ENCODE results near the gene ST7. TPM values are rescaled to one million over a fixed set of nuclear protein-coding genes. Genes with fewer than 3 reads are reported as not detected.

The ST7 gene
- total and polyA plus RNA-seq, 2 experiments from 2014 or later: 9.9 to 18.3 TPM

- H2AFZ ChIP-seq: no peak overlapping the region
- no peak overlapping the region for H3K27ac Mint-ChIP-seq
These were observed 217.8 kb downstream of the ST7 start for GRCh38 chr7:117171106-117171505.

GRCh38 chr7:117172283-117172682, 219.0 kb downstream of the ST7 start:
- H3K9me3 Mint-ChIP-seq: no peaks in the 10 kb centered on the region
- H3K36me3 ChIP-seq (ENCODE audit: insufficient read depth): no peaks in the 10 kb centered on the region
- H3K4me2 ChIP-seq: no peak overlapping the region
- no peak for ATAC-seq
- no peak overlapping the region for H3K4me3 Mint-ChIP-seq
- H3K36me3 Mint-ChIP-seq (ENCODE audit: low read depth): no peaks in the 10 kb centered on the region
- 0 out of 2 replicates have a peak, but pooled peaks cover 16% of the 10 kb centered on the region for H3K4me1 ChIP-seq (ENCODE audit: insufficient read depth)
- no peaks in the 10 kb centered on the region for H3K27me3 Mint-ChIP-seq (ENCODE audit: insufficient read depth, low read depth, poor library complexity)
- no peak overlapping the region for H3K27ac Mint-ChIP-seq
- H3K79me2 ChIP-seq (replicated peaks; ENCODE audit: insufficient read depth): no peaks in the 10 kb centered on the region
- H3F3A ChIP-seq (replicated peaks; ENCODE audit: low read depth): no peaks in the 10 kb centered on the region
- TF ChIP-seq ZNF331 (CRISPR knock-in tag; IDR thresholded peaks at IDR 0.05; ENCODE audit: low read depth) (no peak), JUNB (IDR thresholded peaks at IDR 0.05; ENCODE audit: unreplicated experiment) (no peak), ZNF114 (CRISPR knock-in tag; IDR thresholded peaks at IDR 0.05) (no peak)
- DNase-seq (ENCODE audit: low spot score): no peak
- H2AFZ ChIP-seq: no peak overlapping the region
- H3K4me3 ChIP-seq: no peak overlapping the region
- H4K20me1 ChIP-seq (replicated peaks; ENCODE audit: insufficient read depth): no peaks in the 10 kb centered on the region
- no peaks in the 10 kb centered on the region for H3K9me2 ChIP-seq (ENCODE audit: insufficient read depth)
- H3K27me3 ChIP-seq (ENCODE audit: insufficient read depth): no peaks in the 10 kb centered on the region
- H3K27ac ChIP-seq (ENCODE audit: low read depth): no peak overlapping the region
- H3K4me1 Mint-ChIP-seq: peaks cover 9% of the 10 kb centered on the region

More at GRCh38 chr7:117171106-117171505, 217.8 kb downstream of the ST7 start:
- Histone ChIP-seq H3K4me1 (ENCODE audit: insufficient read depth) (0 out of 2 replicates have a peak, but pooled peaks cover 19% of the 10 kb centered on the region), H3K4me3 (no peak overlapping the region), H3F3A (replicated peaks; ENCODE audit: low read depth) (no peaks in the 10 kb centered on the region), H3K27ac (ENCODE audit: low read depth) (no peak overlapping the region), H4K20me1 (replicated peaks; ENCODE audit: insufficient read depth) (no peaks in the 10 kb centered on the region), H3K9me2 (ENCODE audit: insufficient read depth) (no peaks in the 10 kb centered on the region), H3K27me3 (ENCODE audit: insufficient read depth) (no peaks in the 10 kb centered on the region), H3K36me3 (ENCODE audit: insufficient read depth) (no peaks in the 10 kb centered on the region), H3K79me2 (replicated peaks; ENCODE audit: insufficient read depth) (no peaks in the 10 kb centered on the region), H3K4me2 (no peak overlapping the region)
- Mint-ChIP-seq H3K4me3 (no peak overlapping the region), H3K9me3 (no peaks in the 10 kb centered on the region), H3K4me1 (peaks cover 14% of the 10 kb centered on the region), H3K27me3 (ENCODE audit: insufficient read depth, low read depth, poor library complexity) (no peaks in the 10 kb centered on the region), H3K36me3 (ENCODE audit: low read depth) (no peaks in the 10 kb centered on the region)
- peak; percentile 59 for DNase-seq (ENCODE audit: low spot score)
- TF ChIP-seq CTCF (conservative IDR thresholded peaks at IDR 0.05; ENCODE audit: low read depth in 2 of 2): peak; percentile 46 to 50
- no peak for TF ChIP-seq JUNB (IDR thresholded peaks at IDR 0.05; ENCODE audit: unreplicated experiment)
- no peak for TF ChIP-seq ZNF114 (CRISPR knock-in tag; IDR thresholded peaks at IDR 0.05)
- no peak for TF ChIP-seq ETS1 (IDR thresholded peaks at IDR 0.05)
- no peak for TF ChIP-seq POLR2AphosphoS5 (IDR thresholded peaks at IDR 0.05; ENCODE audit: low read depth)
- peak; percentile 97 for ATAC-seq

GRCh38 chr7:117173035-117173770, 219.9 kb downstream of the ST7 start:
- no peak overlapping the region for H3K4me3 Mint-ChIP-seq
- no peak for DNase-seq (ENCODE audit: low spot score)
- Histone ChIP-seq H3K79me2 (replicated peaks; ENCODE audit: insufficient read depth) (no peaks in the 10 kb centered on the region), H3K4me1 (ENCODE audit: insufficient read depth) (peaks cover 8% of the 10 kb centered on the region; the same call in 1 of the 2 replicates), H3F3A (replicated peaks; ENCODE audit: low read depth) (no peaks in the 10 kb centered on the region), H4K20me1 (replicated peaks; ENCODE audit: insufficient read depth) (no peaks in the 10 kb centered on the region), H2AFZ (no peak overlapping the region), H3K27ac (ENCODE audit: low read depth) (no peak overlapping the region), H3K36me3 (ENCODE audit: insufficient read depth) (no peaks in the 10 kb centered on the region), H3K9me2 (ENCODE audit: insufficient read depth) (no peaks in the 10 kb centered on the region), H3K4me3 (no peak overlapping the region), H3K4me2 (no peak overlapping the region), H3K27me3 (ENCODE audit: insufficient read depth) (no peaks in the 10 kb centered on the region)
- H3K27me3 Mint-ChIP-seq (ENCODE audit: insufficient read depth, low read depth, poor library complexity): no peaks in the 10 kb centered on the region
- TF ChIP-seq JUNB (IDR thresholded peaks at IDR 0.05; ENCODE audit: unreplicated experiment): no peak
- no peak for TF ChIP-seq STAT1 (IDR thresholded peaks at IDR 0.05; ENCODE audit: unreplicated experiment)
- TF ChIP-seq REST (IDR thresholded peaks at IDR 0.05; ENCODE audit: unreplicated experiment): no peak
- no peak for TF ChIP-seq POLR2AphosphoS5 (IDR thresholded peaks at IDR 0.05; ENCODE audit: low read depth)
- TF ChIP-seq CREB1 (CRISPR knock-in tag; IDR thresholded peaks at IDR 0.05; ENCODE audit: low read depth): no peak
- no peak for TF ChIP-seq EZH2 (IDR thresholded peaks at IDR 0.05; ENCODE audit: low read depth, unreplicated experiment)
- no peak for ATAC-seq
- H3K27ac Mint-ChIP-seq: no peak overlapping the region
- H3K9me3 Mint-ChIP-seq: no peaks in the 10 kb centered on the region
- peaks cover 4% of the 10 kb centered on the region for H3K4me1 Mint-ChIP-seq
- no peaks in the 10 kb centered on the region for H3K36me3 Mint-ChIP-seq (ENCODE audit: low read depth)
